DND-41 (cell line): ENCODE results near the gene ACADM.
"Not testable (repeated sequence)": the region's sequence is repeated elsewhere in the genome, so short reads cannot be mapped to it uniquely, and the experiment has no call there.

Source experiments
- ATAC-seq: fragments of 200-7000 bp; cut with Tn5 transposase; 3 replicates; pipeline ENCODE4 v1.9.1; 2021; ENCODE audit warnings: low read depth; ENCODE audit not compliant: insufficient read depth
- DNase-seq: peaks from one replicate; pipeline ENCODE4 v3.0.0-alpha.2; 2020
- H2AFZ ChIP-seq: 2 replicates; pipeline ENCODE4 v1.6.0; 2012; ENCODE audit warnings: low read depth, low read length
- H3K27ac ChIP-seq: 2 replicates; pipeline ENCODE4 v1.5.1; 2012; ENCODE audit warnings: low read length, inconsistent platforms
- H3K27me3 ChIP-seq: fragments of 200-600 bp; sonication (generic); 2 replicates; pipeline ENCODE4 v1.6.0; 2012; ENCODE audit warnings: low read length, mild to moderate bottlenecking, inconsistent platforms; ENCODE audit not compliant: insufficient read depth, poor library complexity
- H3K36me3 ChIP-seq: 2 replicates; pipeline ENCODE4 v1.5.1; 2012; ENCODE audit warnings: low read length, inconsistent platforms; ENCODE audit not compliant: insufficient read depth
- H3K4me1 ChIP-seq: 2 replicates; pipeline ENCODE4 v1.5.1; 2012; ENCODE audit warnings: mild to moderate bottlenecking, low read length; ENCODE audit not compliant: insufficient read depth
- H3K4me2 ChIP-seq: 2 replicates; pipeline ENCODE4 v1.6.0; 2012; ENCODE audit warnings: mild to moderate bottlenecking, moderate library complexity, low read length, inconsistent platforms; ENCODE audit not compliant: insufficient read depth
- H3K4me3 ChIP-seq, 2 experiments: fragments of 200-600 bp in 1 of 2; shearing (Covaris generic) in 1 of 2; 2 replicates each; pipeline ENCODE4 v1.5.1; 2012 to 2016; ENCODE audit warnings: inconsistent platforms in 2 of 2, low read length in 2 of 2, mild to moderate bottlenecking in 2 of 2, low read depth in 1 of 2, moderate library complexity in 1 of 2
- H3K79me2 ChIP-seq: 2 replicates; pipeline ENCODE4 v1.6.0; 2012; ENCODE audit warnings: low read length, inconsistent platforms; ENCODE audit not compliant: insufficient read depth
- H3K9ac ChIP-seq: 2 replicates; pipeline ENCODE4 v1.6.0; 2012; ENCODE audit warnings: low read depth, mild to moderate bottlenecking, inconsistent platforms, low read length, moderate library complexity
- H3K9me3 ChIP-seq: 2 replicates; pipeline ENCODE4 v1.5.1; 2012; ENCODE audit warnings: low read length, moderate library complexity, mild to moderate bottlenecking, inconsistent platforms; ENCODE audit not compliant: insufficient read depth, severe bottlenecking
- H4K20me1 ChIP-seq: 2 replicates; pipeline ENCODE4 v1.6.0; 2012; ENCODE audit warnings: low read length; ENCODE audit not compliant: insufficient read depth
- CTCF ChIP-seq: IDR thresholded peaks from 2 replicates; pipeline ENCODE4 v1.5.1; 2012; ENCODE audit warnings: borderline replicate concordance, low read length, moderate library complexity, mild to moderate bottlenecking; ENCODE audit not compliant: poor library complexity, severe bottlenecking; ENCODE audit errors: extremely low read depth
- EZH2 ChIP-seq: IDR thresholded peaks from 3 replicates; pipeline ENCODE4 v1.6.1; 2012; ENCODE audit warnings: borderline replicate concordance, low read depth, mild to moderate bottlenecking, moderate library complexity, low read length, inconsistent platforms; ENCODE audit not compliant: severe bottlenecking

The ACADM gene

GRCh38 chr1:75745276-75745675 lies 20.8 kb downstream of the ACADM start:
- Histone ChIP-seq H4K20me1 (no peaks in the 10 kb centered on the region), H3K36me3 (peaks cover 58% of the 10 kb centered on the region), H3K4me1 (no peaks in the 10 kb centered on the region), H2AFZ (no peak overlapping the region), H3K4me3 (no peak overlapping the region), H3K9ac (no peak overlapping the region), H3K4me2 (no peak overlapping the region), H3K79me2 (no peaks in the 10 kb centered on the region), H3K27me3 (no peaks in the 10 kb centered on the region), H3K9me3 (no peaks in the 10 kb centered on the region), H3K27ac (no peak overlapping the region; the same call in 1 of the 2 replicates)
- TF ChIP-seq EZH2 (no peak), CTCF (no peak)
- peak; percentile 80 for ATAC-seq
- peak; percentile 14 for DNase-seq

GRCh38 chr1:75757210-75757609 lies 32.7 kb downstream of the ACADM start:
- H3K9ac ChIP-seq, ATAC-seq, H3K79me2 ChIP-seq: not testable (repeated sequence)

GRCh38 chr1:75758543-75758942 lies 34.0 kb downstream of the ACADM start:
- not testable (repeated sequence) for H3K4me1 ChIP-seq, H3K79me2 ChIP-seq, H3K9ac ChIP-seq, DNase-seq, H3K27ac ChIP-seq, H2AFZ ChIP-seq, H3K9me3 ChIP-seq, H4K20me1 ChIP-seq, ATAC-seq, H3K4me2 ChIP-seq, H3K4me3 ChIP-seq, H3K27me3 ChIP-seq
- H3K36me3 ChIP-seq: peaks cover 46% of the 10 kb centered on the region

More at GRCh38 chr1:75757210-75757609, 32.7 kb downstream of the ACADM start:
- not testable (repeated sequence) for DNase-seq, H4K20me1 ChIP-seq, H2AFZ ChIP-seq, H3K27me3 ChIP-seq, H3K4me2 ChIP-seq, H3K27ac ChIP-seq, H3K4me3 ChIP-seq, H3K4me1 ChIP-seq, H3K9me3 ChIP-seq
- peaks cover 52% of the 10 kb centered on the region for H3K36me3 ChIP-seq

GRCh38 chr1:75764057-75764655 lies 39.6 kb downstream of the ACADM start:
- DNase-seq (no peak), ATAC-seq (0 out of 3 replicates have a peak, but pooled peaks have one; percentile 35)
- H3K27ac ChIP-seq: no peak overlapping the region
- no peaks in the 10 kb centered on the region for H3K27me3 ChIP-seq
- no peak overlapping the region for H3K4me2 ChIP-seq
- H4K20me1 ChIP-seq: no peaks in the 10 kb centered on the region
- H3K79me2 ChIP-seq: no peaks in the 10 kb centered on the region
- no peak overlapping the region for H2AFZ ChIP-seq
- no peak overlapping the region for H3K4me3 ChIP-seq
- no peaks in the 10 kb centered on the region for H3K4me1 ChIP-seq
- no peaks in the 10 kb centered on the region for H3K9me3 ChIP-seq
- H3K9ac ChIP-seq: no peak overlapping the region
- H3K36me3 ChIP-seq: peaks cover 12% of the 10 kb centered on the region; the same call in 1 of the 2 replicates
- TF ChIP-seq CTCF (no peak), EZH2 (no peak)
